Small intestine (tissue), 7 donors: Measurements from ENCODE around the gene RELN. TPM values are rescaled to one million over a fixed set of nuclear protein-coding genes. Genes with fewer than 3 reads are reported as not detected.

Source experiments
- DNase-seq, 2 donors: peaks; one replicate each; pipeline versions ENCODE4 v3.0.0 to v3.0.0-alpha.2; 2013
- FAIRE-seq: peaks from 2 replicates; lab custom pipeline; 2012; peaks lifted over from hg19 to GRCh38; lab: Jason Lieb, UNC
- H3K27ac ChIP-seq, 3 donors: one replicate each; pipeline ENCODE4 v1.5.1; 2013; ENCODE audit warnings: low read length in 2 of 3, mild to moderate bottlenecking in 2 of 3, control low read depth in 1 of 3, inconsistent platforms in 1 of 3, low read depth in 1 of 3, moderate library complexity in 1 of 3
- H3K27me3 ChIP-seq, 3 donors: one replicate each; pipeline ENCODE4 v1.6.1; 2013; ENCODE audit warnings: low read length in 3 of 3, inconsistent platforms in 1 of 3; ENCODE audit not compliant: control insufficient read depth in 3 of 3, insufficient read depth in 3 of 3
- H3K36me3 ChIP-seq, 3 donors: one replicate each; pipeline ENCODE4 v1.6.1; 2013; ENCODE audit warnings: low read length in 3 of 3, inconsistent platforms in 1 of 3, low read depth in 1 of 3, mild to moderate bottlenecking in 1 of 3, moderate library complexity in 1 of 3; ENCODE audit not compliant: control insufficient read depth in 3 of 3, insufficient read depth in 2 of 3
- H3K4me1 ChIP-seq, 3 donors: one replicate each; pipeline ENCODE4 v1.6.1; 2013; ENCODE audit warnings: low read length in 2 of 3, inconsistent platforms in 1 of 3, low read depth in 1 of 3, mild to moderate bottlenecking in 1 of 3, moderate library complexity in 1 of 3; ENCODE audit not compliant: control insufficient read depth in 3 of 3, insufficient read depth in 2 of 3
- H3K4me3 ChIP-seq, 3 donors: one replicate each; pipeline ENCODE4 v1.5.1; 2013; ENCODE audit warnings: low read length in 3 of 3, control low read depth in 1 of 3, inconsistent platforms in 1 of 3, low read depth in 1 of 3, mild to moderate bottlenecking in 1 of 3, moderate library complexity in 1 of 3
- H3K9me3 ChIP-seq, 2 donors: one replicate each; pipeline ENCODE4 v1.6.1; 2013; ENCODE audit warnings: low read depth in 1 of 2, low read length in 1 of 2; ENCODE audit not compliant: control insufficient read depth in 2 of 2, insufficient read depth in 1 of 2
- WGBS, 3 donors: extraction: QIAGEN DNeasy Blood & Tissue Kit; methylation state at CpG; one replicate each; pipeline ENCODE4 v1.1.7; 2013; 5-methylcytosine and 5-hydroxymethylcytosine counted together
- polyA plus RNA-seq, 4 donors: library from polyadenylated mRNA; stranded (reverse) in 3 of 4; unstranded in 1 of 4; fragments of 200-250 nt in 3 of 4; fragments of 120-200 nt in 1 of 4; gene quantifications; one replicate each; pipeline versions ENCODE4 v1.2.1 to v1.2.3, GENCODE V29; 2013
- donor health status: healthy with polysubstance abuse.
- donor health status: control.
- donor health status: control.
- donor health status: Bipolar disorder and iron deficiency.
- donor health status: healthy.

Gene RELN
- polyA plus RNA-seq, 4 donors, result 3.4 to 8.1 TPM; not detected in 2

- no peak for DNase-seq
- H3K36me3 ChIP-seq, result no peaks in the 10 kb centered on the region
Observed at GRCh38 chr7:103877565-103877964, 111.9 kb downstream of the RELN start.

GRCh38 chr7:103875718-103876117 is 113.7 kb downstream of the RELN start:
- Histone ChIP-seq H3K27me3 (no peaks in the 10 kb centered on the region), H3K36me3 (no peaks in the 10 kb centered on the region), H3K9me3 (no peaks in the 10 kb centered on the region), H3K4me1 (no peaks in the 10 kb centered on the region), H3K27ac (no peak overlapping the region), H3K4me3 (no peak overlapping the region)
- FAIRE-seq (no peak), DNase-seq (no peak)

More at GRCh38 chr7:103877565-103877964, 111.9 kb downstream of the RELN start:
- 71 to 78% (median 72%) methylated on average over 3 of the region's 3 CpGs for WGBS, 3 donors
- no peak overlapping the region for H3K27ac ChIP-seq
- no peaks in the 10 kb centered on the region for H3K27me3 ChIP-seq
- H3K9me3 ChIP-seq, result no peaks in the 10 kb centered on the region
- H3K4me1 ChIP-seq, result no peaks in the 10 kb centered on the region
- no peak overlapping the region for H3K4me3 ChIP-seq
- FAIRE-seq, result no peak

GRCh38 chr7:103871473-103871872 is 118.0 kb downstream of the RELN start:
- H3K27me3 ChIP-seq, result no peaks in the 10 kb centered on the region
- H3K4me1 ChIP-seq, result no peaks in the 10 kb centered on the region
- H3K4me3 ChIP-seq, result no peak overlapping the region
- H3K36me3 ChIP-seq, result no peaks in the 10 kb centered on the region
- H3K9me3 ChIP-seq, result no peaks in the 10 kb centered on the region
- FAIRE-seq, result no peak
- DNase-seq, result no peak
- no peak overlapping the region for H3K27ac ChIP-seq
- WGBS, 3 donors, result 70 to 87% (median 71%) methylated on average over 2 of the region's 2 CpGs

- Histone ChIP-seq H3K27me3 (no peaks in the 10 kb centered on the region), H3K9me3 (no peaks in the 10 kb centered on the region), H3K4me3 (no peak overlapping the region), H3K27ac (no peak overlapping the region), H3K4me1 (no peaks in the 10 kb centered on the region), H3K36me3 (no peaks in the 10 kb centered on the region)
- DNase-seq (no peak), FAIRE-seq (no peak)
- 60 to 68% (median 67%) methylated on average over 3 of the region's 3 CpGs for WGBS, 3 donors
Observed at GRCh38 chr7:103870664-103871063, 118.8 kb downstream of the RELN start.

GRCh38 chr7:103867874-103868273 is 121.6 kb downstream of the RELN start:
- no peak for FAIRE-seq
- H3K27ac ChIP-seq, result no peak overlapping the region

GRCh38 chr7:103866919-103867318 is 122.5 kb downstream of the RELN start:
- Histone ChIP-seq H3K27ac (no peak overlapping the region), H3K4me3 (no peak overlapping the region), H3K4me1 (no peaks in the 10 kb centered on the region), H3K9me3 (no peaks in the 10 kb centered on the region), H3K36me3 (no peaks in the 10 kb centered on the region), H3K27me3 (no peaks in the 10 kb centered on the region)
- FAIRE-seq (no peak), DNase-seq (no peak)
- WGBS, 3 donors, result 15 to 53% (median 29%) methylated on average over 4 of the region's 4 CpGs

More at GRCh38 chr7:103867874-103868273, 121.6 kb downstream of the RELN start:
- 56 to 72% (median 70%) methylated on average over 2 of the region's 2 CpGs for WGBS, 3 donors
- Histone ChIP-seq H3K9me3 (no peaks in the 10 kb centered on the region), H3K27me3 (no peaks in the 10 kb centered on the region), H3K36me3 (no peaks in the 10 kb centered on the region), H3K4me1 (no peaks in the 10 kb centered on the region), H3K4me3 (no peak overlapping the region)
- DNase-seq, result no peak

- FAIRE-seq, result no peak
- Histone ChIP-seq H3K36me3 (no peaks in the 10 kb centered on the region), H3K4me1 (no peaks in the 10 kb centered on the region), H3K27me3 (no peaks in the 10 kb centered on the region), H3K4me3 (no peak overlapping the region), H3K27ac (no peak overlapping the region), H3K9me3 (no peaks in the 10 kb centered on the region)
- WGBS, 3 donors, result 76 to 84% (median 83%) methylated on average over 5 of the region's 5 CpGs
- DNase-seq, result no peak
Observed at GRCh38 chr7:103865442-103865841, 124.0 kb downstream of the RELN start.

GRCh38 chr7:103862302-103863035 is 127.0 kb downstream of the RELN start:
- Histone ChIP-seq H3K27me3 (no peaks in the 10 kb centered on the region), H3K27ac (no peak overlapping the region), H3K9me3 (no peaks in the 10 kb centered on the region), H3K36me3 (no peaks in the 10 kb centered on the region), H3K4me1 (no peaks in the 10 kb centered on the region), H3K4me3 (no peak overlapping the region)
- FAIRE-seq (no peak), DNase-seq (no peak)
- WGBS, 3 donors, result 69 to 75% (median 69%) methylated on average over 4 of the region's 4 CpGs

GRCh38 chr7:103859709-103860108 is 129.7 kb downstream of the RELN start:
- Histone ChIP-seq H3K4me1 (no peaks in the 10 kb centered on the region), H3K4me3 (no peak overlapping the region), H3K27ac (no peak overlapping the region), H3K27me3 (no peaks in the 10 kb centered on the region), H3K36me3 (no peaks in the 10 kb centered on the region), H3K9me3 (no peaks in the 10 kb centered on the region)
- WGBS, 3 donors, result 80 to 89% (median 87%) methylated on average over 3 of the region's 3 CpGs
- FAIRE-seq, result no peak
- no peak for DNase-seq
